Measurements from ENCODE around the gene DEXI.

GRCh38 chr16:10934325-10935107, 7.8 kb downstream of the DEXI start:
- TF ChIP-seq POLR2A (IDR thresholded peaks at IDR 0.05), result no peak
- no peak for TF ChIP-seq CTCF (IDR thresholded peaks at IDR 0.05)

All from thyroid gland (tissue), 4 donors.